Measurements from ENCODE around the gene CRB3. TPM values are rescaled to one million over a fixed set of nuclear protein-coding genes. Genes with fewer than 3 reads are reported as not detected.

Gene CRB3
- 21.1 and 24.6 TPM in 2 replicates for total RNA-seq (2021; fragmentation: NEBNext Ultra II Directional; extraction: Animal tissue kit (Norgen Biotek cat#: 25700))
- 24.6 and 33.7 TPM in 2 replicates for polyA plus RNA-seq (2011; rRNA removed)
- 19.3 TPM for polyA plus RNA-seq (2011; cell fraction: cytosol; rRNA removed)
- 16.0 TPM for polyA plus RNA-seq (2011; cell fraction: nucleus; rRNA removed)
- polyA plus RNA-seq (2012, experiment 1 of 2): 12.4 to 17.6 TPM (median 16.4 TPM) in 4 replicates
- polyA plus RNA-seq (2012, experiment 2 of 2): 18.0 TPM
- 17.0 TPM for polyA plus RNA-seq (2013, experiment 1 of 2)
- 19.9 TPM for polyA plus RNA-seq (2013, experiment 2 of 2)
- 6.2 and 6.6 TPM in 2 replicates for polyA minus RNA-seq (2011; rRNA and poly(A)+ RNA removed)
- 14.1 TPM for polyA minus RNA-seq (2011; cell fraction: cytosol; rRNA and poly(A)+ RNA removed)
- polyA minus RNA-seq (2011; cell fraction: nucleus; rRNA and poly(A)+ RNA removed): 9.0 TPM
- long read RNA-seq, experiment 1, transcript CRB3-204 (4 exons, 1,078 nt): major isoform, 5 of 11 reads
- long read RNA-seq, experiment 1, partial matches to known transcripts: 0 of 11 reads
- long read RNA-seq, experiment 1, other reads (novel, unspliced or antisense): 2 of 11 reads
- long read RNA-seq, experiment 2: 0 reads

- Histone ChIP-seq H3K14ac (ENCODE audit: insufficient read length) (no peak within 1 kb of the TSS), H2AFZ (ENCODE audit: low read length) (peak within 1 kb of the TSS; percentile 43), H3K4me2 (ENCODE audit: insufficient read depth in 1 of 2, low read depth in 2 of 2, low read length in 2 of 2) (peak within 1 kb of the TSS; percentile 52 to 72), H3K79me2 (ENCODE audit: control insufficient read depth in 1 of 2, insufficient read depth in 2 of 2, low read length in 2 of 2) (peaks cover 0 to 9% of the 10 kb centered on the region in 2 experiments; a peak in 2 of 4 replicates), H3K18ac (ENCODE audit: extremely low read depth, low read length) (peak within 1 kb of the TSS; percentile 60), H2BK12ac (ENCODE audit: low read depth, low read length) (no peak within 1 kb of the TSS), H2AK5ac (ENCODE audit: low read depth, low read length) (no peak within 1 kb of the TSS), H4K8ac (ENCODE audit: extremely low read depth, insufficient read depth, low read length) (peak within 1 kb of the TSS; percentile 68; the same call in 1 of the 2 replicates), H3K4ac (replicated peaks; ENCODE audit: insufficient read length, low read depth, low read length) (no peak within 1 kb of the TSS), H3K27me3 (replicated peaks in 1 of 4; ENCODE audit: control insufficient read depth in 3 of 4, extremely low read depth in 1 of 4, insufficient read depth in 3 of 4, low read length in 3 of 4) (no peaks in the 10 kb centered on the region; a peak in 1 of 7 replicates), H2BK20ac (ENCODE audit: low read length) (no peak within 1 kb of the TSS), H2BK5ac (ENCODE audit: low read depth, low read length) (peak within 1 kb of the TSS; percentile 83; the same call in 1 of the 2 replicates), H3K4me3 (ENCODE audit: extremely low read depth in 1 of 4, insufficient read depth in 2 of 4, low read depth in 3 of 4, low read length in 4 of 4) (peak within 1 kb of the TSS; percentile 73 to 93 (median 78)), H4K5ac (ENCODE audit: insufficient read length, low read depth, low read length) (peak within 1 kb of the TSS; percentile 78), H3K79me1 (ENCODE audit: low read depth, low read length) (no peaks in the 10 kb centered on the region; the same call in 1 of the 2 replicates), H3K9ac (replicated peaks in 1 of 4; ENCODE audit: extremely low read depth in 1 of 4, low read depth in 3 of 4, low read length in 3 of 4) (peak within 1 kb of the TSS; percentile 61 to 66 (median 63); a peak in 6 of 7 replicates), H3K23ac (ENCODE audit: insufficient read length) (no peak within 1 kb of the TSS), H3K23me2 (ENCODE audit: low read depth, low read length) (peaks cover 12% of the 10 kb centered on the region), H2BK120ac (replicated peaks; ENCODE audit: low read depth, low read length) (no peak within 1 kb of the TSS), H3K9me3 (ENCODE audit: insufficient read depth in 2 of 2, low read depth in 1 of 2, low read length in 1 of 2) (no peaks in the 10 kb centered on the region), H3K4me1 (replicated peaks in 1 of 4; ENCODE audit: control insufficient read depth in 3 of 4, insufficient read depth in 4 of 4, low read length in 3 of 4) (peaks cover 0 to 8% (median 2%) of the 10 kb centered on the region in 4 experiments; a peak in 4 of 7 replicates), H3K56ac (replicated peaks; ENCODE audit: insufficient read length, low read depth, low read length) (no peak within 1 kb of the TSS), H2BK15ac (ENCODE audit: low read length) (no peak within 1 kb of the TSS), H3K27ac (ENCODE audit: low read depth, low read length) (no peak within 1 kb of the TSS; the same call in 1 of the 2 replicates), H4K91ac (replicated peaks; ENCODE audit: insufficient read length, low read length) (peak within 1 kb of the TSS; percentile 44), H4K20me1 (replicated peaks in 1 of 2; ENCODE audit: control insufficient read depth in 1 of 2, insufficient read depth in 2 of 2, low read length in 2 of 2) (peaks cover 0 to 14% of the 10 kb centered on the region in 2 experiments), H3K36me3 (ENCODE audit: control insufficient read depth in 2 of 4, insufficient read depth in 4 of 4, low read length in 3 of 4) (peaks cover 0 to 8% (median 3%) of the 10 kb centered on the region in 4 experiments; a peak in 2 of 8 replicates)
- CTCF ChIA-PET (ENCODE audit: partially characterized antibody): interaction anchor here (2.2 kb wide), 1 partner anchor 17 kb away, joined by 7 read pairs; the partner anchor contains the start of gene DENND1C
- WGBS, 2 experiments (ENCODE audit: extremely low coverage in 1 of 2, insufficient coverage in 1 of 2, insufficient read length in 1 of 2, insufficient replicate concordance in 2 of 2, low coverage in 1 of 2, low lambda C conversion rate in 2 of 2, missing lambda C conversion rate in 1 of 2): 1% methylated on average over 33 of the region's 65 CpGs; no CpG with 5 or more reads in 1 of the 2 experiments
- DNase-seq (ENCODE audit: low read depth in 1 of 2, low spot score in 2 of 2) (peak; percentile 80 to 99), FAIRE-seq (peak; percentile 85)
- POLR2A ChIA-PET (ENCODE audit: partially characterized antibody): interaction anchor here (0.7 to 1.8 kb wide), 5 partner anchors 12 to 71 kb away, joined by 3 to 9 read pairs (median 5); partner anchors contain the start of gene GTF2F1
- TF ChIP-seq SP2 (IDR thresholded peaks at IDR 0.05; ENCODE audit: low read length) (no peak), JUN (IDR thresholded peaks at IDR 0.05; ENCODE audit: low read depth, low read length) (no peak), FOSL1 (IDR thresholded peaks at IDR 0.05; ENCODE audit: insufficient read depth, low read depth, low read length) (no peak), NANOG (IDR thresholded peaks at IDR 0.05; ENCODE audit: insufficient read depth, low read depth, low read length, poor library complexity, severe bottlenecking) (no peak), ATF3 (IDR thresholded peaks at IDR 0.05; ENCODE audit: insufficient read depth, low read depth, low read length) (peak; percentile 80), MAX (IDR thresholded peaks at IDR 0.05) (0 out of 2 replicates have a peak, but pooled peaks have one; percentile 52), KDM4A (IDR thresholded peaks at IDR 0.05; ENCODE audit: low read depth, low read length, severe bottlenecking) (peak; percentile 84)
Observed at GRCh38 chr19:6464070-6464873, at the start of gene CRB3. Gene CRB3, plus strand, starts transcription at chr19:6464271. Its CDS starts 431 bp downstream, at chr19:6464702.

Measured in H1 (cell line).